ENCODE results near the gene FREM3.

GRCh38 chr4:143609492-143609891, 91.0 kb downstream of the FREM3 start:
- no peak for TF ChIP-seq CTCF (IDR thresholded peaks at IDR 0.05)
- no peak for TF ChIP-seq ZFX (IDR thresholded peaks at IDR 0.05; ENCODE audit: borderline replicate concordance)
